Measurements from ENCODE around the gene PHF14.
A peak's percentile ranks its signal among the peaks of the same experiment; 100 is the strongest.

Gene PHF14

GRCh38 chr7:11082552-11083213 lies 109.0 kb downstream of the PHF14 start:
- no peak overlapping the region for H3K4me3 Mint-ChIP-seq
- H3K36me3 Mint-ChIP-seq (ENCODE audit: insufficient read depth): peaks cover 5% of the 10 kb centered on the region
- DNase-seq: no peak
- H3K27me3 Mint-ChIP-seq: no peaks in the 10 kb centered on the region
- peaks cover 0 to 6% of the 10 kb centered on the region in 2 donors for H3K4me1 Mint-ChIP-seq (ENCODE audit: low read depth in 2 of 2)
- H3K9me3 Mint-ChIP-seq: no peaks in the 10 kb centered on the region
- no peak for ATAC-seq (replicated peaks)
- no peak overlapping the region for H3K27ac Mint-ChIP-seq

DNA sequence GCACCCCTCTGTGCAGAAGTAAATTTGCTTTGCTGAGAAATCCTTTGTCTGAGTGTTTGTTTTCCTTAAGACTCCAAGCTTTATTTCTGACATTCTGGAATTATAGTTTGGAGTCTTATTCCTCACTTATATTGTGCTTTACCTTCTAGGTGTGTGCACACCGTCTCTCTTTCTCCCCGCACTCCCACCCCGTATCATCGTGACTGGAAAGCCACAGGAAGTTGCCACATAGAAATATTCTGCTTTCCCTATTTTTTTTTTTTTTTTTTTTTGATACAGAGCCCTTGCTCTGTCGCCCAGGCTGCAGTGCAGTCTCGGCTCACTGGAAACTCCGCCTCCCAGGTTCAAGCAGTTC lies 109.5 kb downstream of the PHF14 start:
- H3K27ac Mint-ChIP-seq: no peak overlapping the region
- DNase-seq (no peak), ATAC-seq (replicated peaks) (no peak)
- H3K27me3 Mint-ChIP-seq: no peaks in the 10 kb centered on the region
- H3K36me3 Mint-ChIP-seq (ENCODE audit: insufficient read depth): peaks cover 5% of the 10 kb centered on the region
- peaks cover 0 to 6% of the 10 kb centered on the region in 2 donors for H3K4me1 Mint-ChIP-seq (ENCODE audit: low read depth in 2 of 2)
- H3K4me3 Mint-ChIP-seq: no peak overlapping the region
- H3K9me3 Mint-ChIP-seq: no peaks in the 10 kb centered on the region

DNA sequence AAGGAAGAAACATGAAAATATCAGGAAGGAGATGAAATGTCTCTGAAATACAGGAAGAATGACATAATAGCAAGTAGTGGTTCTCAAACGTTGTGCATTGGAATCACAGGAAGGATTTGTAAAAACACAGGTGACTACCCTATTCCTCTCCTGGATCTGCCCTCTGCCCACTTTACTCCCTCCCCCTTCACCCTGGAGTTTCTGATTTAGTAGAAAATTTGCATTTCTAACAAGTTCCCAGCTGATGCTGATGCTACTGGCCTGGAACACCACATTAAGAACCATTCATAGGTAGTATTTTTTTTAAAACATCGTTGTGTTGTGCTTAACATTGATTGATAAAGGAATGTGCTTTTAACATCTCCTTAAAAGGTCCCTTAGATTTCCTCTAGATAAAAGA lies 130.9 kb downstream of the PHF14 start:
- DNase-seq (no peak), ATAC-seq (replicated peaks) (no peak)
- Mint-ChIP-seq H3K27ac (no peak overlapping the region), H3K4me3 (no peak overlapping the region), H3K36me3 (ENCODE audit: insufficient read depth) (no peaks in the 10 kb centered on the region), H3K27me3 (no peaks in the 10 kb centered on the region), H3K4me1 (ENCODE audit: low read depth in 2 of 2) (no peaks in the 10 kb centered on the region), H3K9me3 (no peaks in the 10 kb centered on the region)

- DNase-seq (no peak), ATAC-seq (replicated peaks) (no peak)
- H3K27me3 Mint-ChIP-seq: no peaks in the 10 kb centered on the region
- no peak overlapping the region for H3K27ac Mint-ChIP-seq
- no peaks in the 10 kb centered on the region for H3K4me1 Mint-ChIP-seq (ENCODE audit: low read depth in 2 of 2)
- no peak overlapping the region for H3K4me3 Mint-ChIP-seq
- H3K9me3 Mint-ChIP-seq: no peaks in the 10 kb centered on the region
- peaks cover 4% of the 10 kb centered on the region for H3K36me3 Mint-ChIP-seq (ENCODE audit: insufficient read depth)
Measured at GRCh38 chr7:11109659-11110058, 136.0 kb downstream of the PHF14 start.

- Mint-ChIP-seq H3K9me3 (peaks cover 0 to 2% of the 10 kb centered on the region in 2 donors), H3K4me1 (ENCODE audit: low read depth in 2 of 2) (no peaks in the 10 kb centered on the region)
- no peak for ATAC-seq (replicated peaks)
Measured at GRCh38 chr7:11120068-11120664, 146.5 kb downstream of the PHF14 start.

DNA sequence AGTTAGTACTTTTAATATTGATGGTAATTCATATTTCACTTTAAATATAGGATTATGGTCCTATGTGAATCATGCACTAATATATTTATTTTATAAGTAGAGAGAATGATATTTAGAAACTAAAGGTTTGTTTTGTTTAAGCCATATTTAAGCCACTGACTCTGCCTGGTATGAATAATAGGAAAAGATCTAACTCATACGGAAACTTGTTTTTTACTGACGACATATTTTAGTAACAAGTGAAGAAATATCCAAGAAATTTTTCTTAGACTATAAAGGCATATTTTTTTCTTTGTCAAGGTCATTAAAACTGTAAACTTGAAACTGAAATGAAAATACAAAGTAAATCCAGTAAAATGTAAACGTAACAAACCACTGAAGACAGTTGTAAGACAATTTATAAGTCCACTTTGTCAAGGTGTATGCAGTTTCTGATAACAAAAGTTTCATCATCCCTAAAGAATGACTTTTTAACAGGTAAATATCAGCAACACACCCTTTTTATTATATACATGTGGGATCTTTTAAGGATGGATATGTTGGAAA lies 147.1 kb downstream of the PHF14 start:
- Mint-ChIP-seq H3K9me3 (peaks cover 0 to 2% of the 10 kb centered on the region in 2 donors), H3K4me1 (ENCODE audit: low read depth in 2 of 2) (no peaks in the 10 kb centered on the region), H3K36me3 (ENCODE audit: insufficient read depth) (no peaks in the 10 kb centered on the region), H3K27me3 (no peaks in the 10 kb centered on the region), H3K27ac (no peak overlapping the region), H3K4me3 (no peak overlapping the region)
- ATAC-seq (replicated peaks) (no peak), DNase-seq (no peak)

More at GRCh38 chr7:11120068-11120664, 146.5 kb downstream of the PHF14 start:
- DNase-seq: no peak
- no peak overlapping the region for H3K4me3 Mint-ChIP-seq
- no peaks in the 10 kb centered on the region for H3K27me3 Mint-ChIP-seq
- H3K27ac Mint-ChIP-seq: no peak overlapping the region
- no peaks in the 10 kb centered on the region for H3K36me3 Mint-ChIP-seq (ENCODE audit: insufficient read depth)

DNA sequence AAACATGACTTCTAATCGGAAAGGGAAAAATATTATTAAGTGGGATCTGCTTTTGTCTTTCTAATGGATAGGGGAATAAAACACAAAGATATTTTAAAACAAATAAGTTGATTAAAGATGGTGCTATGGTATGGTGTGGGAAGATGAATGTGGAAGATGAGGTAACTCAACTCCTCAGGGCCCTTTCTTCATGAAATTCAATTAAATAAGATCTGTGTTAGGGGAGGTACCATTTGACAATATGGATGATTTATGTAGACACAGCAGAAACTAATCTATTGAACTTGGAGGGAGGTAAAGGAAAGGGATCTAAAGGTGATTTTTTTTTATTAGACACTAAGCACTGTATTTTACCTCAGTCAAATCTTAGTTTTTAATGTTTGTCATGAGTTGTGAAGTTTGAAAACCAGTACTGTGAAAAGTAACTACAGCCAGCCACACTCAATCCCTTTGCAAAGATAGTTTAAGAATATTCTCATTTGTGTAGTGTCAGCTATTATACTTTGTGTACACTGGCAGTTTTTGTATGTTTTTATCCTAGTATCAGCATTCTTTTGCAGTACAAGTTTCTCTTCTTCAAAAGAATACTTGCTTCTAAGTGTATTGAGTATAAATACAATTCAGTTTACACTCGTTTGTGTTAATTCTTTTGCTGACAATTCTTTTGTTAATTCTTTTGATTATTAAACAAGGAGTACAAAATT lies 151.3 kb downstream of the PHF14 start:
- H3K27ac Mint-ChIP-seq: peak overlapping the region in 1 of 2 donors; percentile 33
- no peaks in the 10 kb centered on the region for H3K27me3 Mint-ChIP-seq
- H3K4me1 Mint-ChIP-seq (ENCODE audit: low read depth in 2 of 2): peaks cover 18 to 30% of the 10 kb centered on the region in 2 donors
- no peaks in the 10 kb centered on the region for H3K36me3 Mint-ChIP-seq (ENCODE audit: insufficient read depth)
- DNase-seq (no peak), ATAC-seq (replicated peaks) (no peak)
- H3K9me3 Mint-ChIP-seq: peaks cover 0 to 2% of the 10 kb centered on the region in 2 donors
- no peak overlapping the region for H3K4me3 Mint-ChIP-seq

GRCh38 chr7:11127114-11127785 lies 153.6 kb downstream of the PHF14 start:
- Mint-ChIP-seq H3K4me3 (peak overlapping the region; percentile 3 to 7), H3K36me3 (ENCODE audit: insufficient read depth) (no peaks in the 10 kb centered on the region), H3K9me3 (no peaks in the 10 kb centered on the region), H3K4me1 (ENCODE audit: low read depth in 2 of 2) (peaks cover 18 to 30% of the 10 kb centered on the region in 2 donors), H3K27me3 (no peaks in the 10 kb centered on the region), H3K27ac (peak overlapping the region; percentile 23 to 72)
- no peak for DNase-seq
- peak; percentile 54 for ATAC-seq (replicated peaks)

DNA sequence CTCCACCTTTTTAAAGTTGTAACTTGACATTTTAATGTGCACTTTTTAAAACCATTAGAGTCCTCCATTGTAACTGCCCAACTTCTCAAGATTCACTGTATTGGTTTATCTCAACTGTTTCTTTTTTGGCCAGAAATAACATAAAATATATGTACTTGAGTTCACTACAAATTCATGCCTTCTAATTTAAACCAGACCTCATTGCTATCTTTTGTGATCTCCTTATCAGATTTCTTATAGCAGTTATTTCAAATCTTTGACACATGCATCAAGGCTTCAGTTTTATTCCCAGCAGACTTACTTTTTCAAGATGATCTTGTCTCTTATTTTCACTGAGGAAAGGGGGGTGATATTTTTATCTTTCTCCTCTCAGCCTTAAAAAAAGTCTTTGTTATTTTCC lies 154.3 kb downstream of the PHF14 start:
- Mint-ChIP-seq H3K27ac (peak overlapping the region; percentile 5 to 23), H3K4me3 (no peak overlapping the region), H3K36me3 (ENCODE audit: insufficient read depth) (no peaks in the 10 kb centered on the region), H3K27me3 (no peaks in the 10 kb centered on the region), H3K9me3 (no peaks in the 10 kb centered on the region), H3K4me1 (ENCODE audit: low read depth in 2 of 2) (peaks cover 18 to 30% of the 10 kb centered on the region in 2 donors)
- ATAC-seq (replicated peaks) (no peak), DNase-seq (no peak)

GRCh38 chr7:11128498-11128897 lies 154.8 kb downstream of the PHF14 start:
- ATAC-seq (replicated peaks) (no peak), DNase-seq (no peak)
- peaks cover 18 to 30% of the 10 kb centered on the region in 2 donors for H3K4me1 Mint-ChIP-seq (ENCODE audit: low read depth in 2 of 2)
- H3K36me3 Mint-ChIP-seq (ENCODE audit: insufficient read depth): no peaks in the 10 kb centered on the region
- H3K4me3 Mint-ChIP-seq: no peak overlapping the region
- no peaks in the 10 kb centered on the region for H3K9me3 Mint-ChIP-seq
- H3K27ac Mint-ChIP-seq: peak overlapping the region; percentile 5 to 23
- H3K27me3 Mint-ChIP-seq: no peaks in the 10 kb centered on the region

DNA sequence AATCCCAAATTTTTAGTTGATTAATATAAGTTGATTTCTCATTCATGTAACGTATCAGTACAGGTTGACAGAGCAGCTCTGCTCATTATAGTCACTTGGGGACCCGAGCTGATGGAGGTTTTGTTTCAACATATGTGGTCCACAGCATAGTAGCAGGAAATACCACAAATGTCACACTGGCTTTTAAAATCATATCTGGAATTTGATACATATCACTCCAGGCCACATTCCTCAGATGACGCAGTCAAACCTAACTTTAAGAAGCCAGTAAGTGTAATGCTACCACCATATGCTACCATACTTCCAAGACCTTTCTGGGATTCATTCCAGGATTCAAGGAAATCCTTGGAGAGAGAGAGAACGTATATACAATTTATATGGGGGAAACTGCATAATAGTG lies 156.3 kb downstream of the PHF14 start:
- no peak overlapping the region for H3K27ac Mint-ChIP-seq
- H3K9me3 Mint-ChIP-seq: no peaks in the 10 kb centered on the region
- H3K4me3 Mint-ChIP-seq: no peak overlapping the region
- H3K27me3 Mint-ChIP-seq: no peaks in the 10 kb centered on the region
- peaks cover 18 to 30% of the 10 kb centered on the region in 2 donors for H3K4me1 Mint-ChIP-seq (ENCODE audit: low read depth in 2 of 2)
- no peaks in the 10 kb centered on the region for H3K36me3 Mint-ChIP-seq (ENCODE audit: insufficient read depth)
- DNase-seq (no peak), ATAC-seq (replicated peaks) (no peak)

- Mint-ChIP-seq H3K36me3 (ENCODE audit: insufficient read depth) (no peaks in the 10 kb centered on the region), H3K27ac (no peak overlapping the region), H3K27me3 (no peaks in the 10 kb centered on the region), H3K4me1 (ENCODE audit: low read depth in 2 of 2) (peaks cover 18 to 30% of the 10 kb centered on the region in 2 donors), H3K9me3 (no peaks in the 10 kb centered on the region), H3K4me3 (no peak overlapping the region)
- DNase-seq (no peak), ATAC-seq (replicated peaks) (no peak)
Measured at GRCh38 chr7:11130601-11131000, 156.9 kb downstream of the PHF14 start.

DNA sequence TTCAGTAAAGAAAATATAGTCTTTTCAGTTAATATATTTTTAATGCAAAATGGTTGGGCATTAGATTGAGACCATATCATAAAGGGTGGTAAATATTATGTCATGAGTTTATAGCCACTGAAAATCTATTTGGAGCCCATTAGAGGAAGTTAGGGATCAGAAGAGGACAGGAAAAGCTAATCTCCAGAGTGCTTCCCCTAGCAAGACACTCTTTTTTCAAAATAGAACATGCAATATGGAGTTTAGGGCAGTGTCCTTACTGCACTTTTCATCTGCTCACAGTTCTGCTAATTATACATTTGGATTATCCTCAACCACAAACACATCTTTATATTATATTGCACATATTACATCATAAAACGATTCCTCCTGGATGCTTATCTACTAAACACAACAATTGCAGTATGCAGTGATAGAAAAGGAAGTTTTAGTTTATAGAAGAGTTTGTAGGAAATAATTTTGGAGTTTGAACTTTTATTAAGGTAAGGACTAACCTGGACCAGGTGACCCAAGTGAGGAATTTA lies 159.8 kb downstream of the PHF14 start:
- no peak overlapping the region for H3K27ac Mint-ChIP-seq
- DNase-seq: no peak
- no peak overlapping the region for H3K4me3 Mint-ChIP-seq
- H3K36me3 Mint-ChIP-seq (ENCODE audit: insufficient read depth): no peaks in the 10 kb centered on the region
- peaks cover 2 to 7% of the 10 kb centered on the region in 2 donors for H3K4me1 Mint-ChIP-seq (ENCODE audit: low read depth in 2 of 2)
- no peak for ATAC-seq (replicated peaks)
- H3K27me3 Mint-ChIP-seq: no peaks in the 10 kb centered on the region
- no peaks in the 10 kb centered on the region for H3K9me3 Mint-ChIP-seq
